ENCODE measurements around the gene PCYT2.

GRCh38 chr17:81924557-81925532 lies 13.6 kb upstream of the PCYT2 start:
- TF ChIP-seq CTCF (IDR thresholded peaks at IDR 0.05; ENCODE audit: borderline replicate concordance, extremely low read depth, low read length, poor library complexity, severe bottlenecking) (no peak), EZH2 (IDR thresholded peaks at IDR 0.05; ENCODE audit: borderline replicate concordance, low read depth, low read length, severe bottlenecking) (no peak)

Measured in DND-41 (cell line).